Smooth muscle cell (in vitro differentiated cells): Measurements from ENCODE around the gene DCHS1. TPM values are rescaled to one million over a fixed set of nuclear protein-coding genes. Genes with fewer than 3 reads are reported as not detected.

ENCODE experiments used
- DNase-seq: peaks from one replicate; lab custom pipeline; 2025; ENCODE audit not compliant: unreplicated experiment; lab: John Stamatoyannopoulos, UW
- H2AFZ ChIP-seq: fragments of 200-600 bp; sonication (generic); 2 replicates; pipeline ENCODE4 v1.6.0; 2016; ENCODE audit warnings: antibody characterized with exemption, low read depth, mild to moderate bottlenecking
- H3F3A ChIP-seq: fragments of 200-600 bp; sonication (generic); 2 replicates; pipeline ENCODE4 v1.6.0; 2017; ENCODE audit warnings: antibody characterized with exemption, low read depth
- H3K27ac ChIP-seq: fragments of 200-600 bp; sonication (generic); 2 replicates; pipeline ENCODE4 v1.5.1; 2016; ENCODE audit warnings: low read depth, mild to moderate bottlenecking
- H3K27me3 ChIP-seq: fragments of 200-600 bp; sonication (generic); 2 replicates; pipeline ENCODE4 v1.6.1; 2016; ENCODE audit warnings: low read depth, mild to moderate bottlenecking
- H3K36me3 ChIP-seq: fragments of 200-600 bp; sonication (generic); 2 replicates; pipeline ENCODE4 v1.5.1; 2016; ENCODE audit warnings: low read depth
- H3K4me1 ChIP-seq: fragments of 200-600 bp; sonication (generic); 2 replicates; pipeline ENCODE4 v1.5.1; 2016; ENCODE audit warnings: low read depth
- H3K4me2 ChIP-seq: fragments of 200-600 bp; sonication (generic); 2 replicates; pipeline ENCODE4 v1.6.0; 2016; ENCODE audit warnings: mild to moderate bottlenecking
- H3K4me3 ChIP-seq: fragments of 200-600 bp; sonication (generic); 2 replicates; pipeline ENCODE4 v1.5.1; 2016; ENCODE audit warnings: mild to moderate bottlenecking
- H3K79me2 ChIP-seq: fragments of 200-600 bp; sonication (generic); 2 replicates; pipeline ENCODE4 v1.6.0; 2016; ENCODE audit warnings: low read depth, mild to moderate bottlenecking
- H3K9ac ChIP-seq: fragments of 200-600 bp; sonication (generic); 2 replicates; pipeline ENCODE4 v1.6.0; 2016; ENCODE audit warnings: low read depth
- H3K9me3 ChIP-seq: fragments of 200-600 bp; sonication (generic); replicated peaks from 2 replicates; pipeline ENCODE4 v1.5.1; 2016; ENCODE audit warnings: low read depth
- H4K20me1 ChIP-seq: fragments of 200-600 bp; sonication (generic); 2 replicates; pipeline ENCODE4 v1.6.0; 2016; ENCODE audit warnings: low read depth
- CTCF ChIP-seq: fragments of 200-600 bp; sonication (generic); IDR thresholded peaks from 2 replicates; pipeline ENCODE4 v1.5.1; 2017; ENCODE audit warnings: borderline replicate concordance, mild to moderate bottlenecking, antibody characterized with exemption; ENCODE audit not compliant: insufficient read depth, poor library complexity, severe bottlenecking
- WGBS: methylation state at CpG from one replicate; pipeline ENCODE4 v1.1.7; 2016; ENCODE audit warnings: low lambda C conversion rate; 5-methylcytosine and 5-hydroxymethylcytosine counted together
- polyA plus RNA-seq: library from polyadenylated mRNA; unstranded; fragments of >200 nt; fragmentation: Nextera tagmentation; extraction: Ambion mirVana; gene quantifications from 2 replicates; pipeline ENCODE4 v1.2.1, GENCODE V29; 2016
- total RNA-seq: library from RNA; depleted of rRNA; stranded (reverse); fragments of >200 nt; gene quantifications from 2 replicates; pipeline ENCODE4 v1.2.3, GENCODE V29; 2014

The DCHS1 gene
- total and polyA plus RNA-seq, 2 experiments from 2014 or later: 24.5 to 34.2 TPM

DNA sequence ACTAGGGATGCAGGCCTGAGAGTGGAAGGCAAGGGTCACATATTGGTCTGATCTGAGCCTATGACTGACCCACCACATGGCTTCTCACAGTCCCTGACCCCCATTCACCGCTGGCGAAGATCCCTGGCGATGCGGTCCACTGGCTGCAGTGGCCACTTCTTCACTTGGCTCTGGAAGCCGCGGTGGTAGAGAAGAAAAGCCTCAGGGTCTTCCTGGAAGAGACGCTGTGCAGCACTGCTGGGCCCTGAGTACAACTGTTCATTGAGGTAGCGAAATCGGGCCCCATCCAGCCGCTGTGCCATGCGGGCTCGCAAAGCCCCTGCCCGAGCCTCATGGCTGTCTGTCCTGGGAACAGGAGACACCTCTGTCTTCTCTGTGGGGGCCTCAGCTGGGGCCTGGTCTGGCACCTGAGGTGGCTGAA is 54.6 kb downstream of the DCHS1 start:
- Histone ChIP-seq H3K27ac (no peak overlapping the region), H3K36me3 (peaks cover 5% of the 10 kb centered on the region), H3K4me3 (no peak overlapping the region), H2AFZ (no peak overlapping the region), H3K27me3 (no peaks in the 10 kb centered on the region), H3K9ac (no peak overlapping the region), H3K4me2 (no peak overlapping the region), H3F3A (peaks cover 15% of the 10 kb centered on the region), H3K79me2 (peaks cover 67% of the 10 kb centered on the region), H4K20me1 (peaks cover 20% of the 10 kb centered on the region), H3K9me3 (no peaks in the 10 kb centered on the region), H3K4me1 (peaks cover 21% of the 10 kb centered on the region)
- over 99% methylated on average over 13 of the region's 13 CpGs for WGBS
- no peak for TF ChIP-seq CTCF
- no peak for DNase-seq

DNA sequence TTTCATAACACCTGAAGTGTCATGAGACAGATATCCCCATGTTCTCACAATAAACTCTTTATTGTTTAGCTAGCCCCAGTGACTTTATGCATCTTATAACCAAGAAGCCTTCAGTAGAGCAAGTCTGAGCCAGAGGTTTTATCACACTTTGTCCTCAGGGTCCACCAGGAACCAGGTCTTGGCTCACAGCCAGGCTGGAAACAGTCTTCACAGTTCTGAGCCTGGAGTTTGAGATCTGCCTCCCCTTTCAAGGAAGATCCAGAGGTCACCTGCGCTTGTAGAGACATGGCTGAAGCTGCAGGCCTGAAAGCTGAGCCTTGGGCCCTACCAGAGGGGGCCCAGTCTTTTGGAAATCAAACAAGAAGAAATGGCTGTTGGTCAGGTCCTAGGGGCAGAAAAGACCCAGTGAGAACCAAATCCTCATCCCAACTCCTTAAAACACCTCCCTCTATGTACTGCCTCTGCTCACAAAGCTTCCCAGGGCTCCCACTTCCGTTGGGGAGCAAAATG is 55.7 kb downstream of the DCHS1 start:
- Histone ChIP-seq H4K20me1 (peaks cover 20% of the 10 kb centered on the region), H3K36me3 (peaks cover 5% of the 10 kb centered on the region), H3K9me3 (no peaks in the 10 kb centered on the region), H3K27me3 (no peaks in the 10 kb centered on the region), H3K9ac (no peak overlapping the region), H3F3A (peaks cover 6% of the 10 kb centered on the region), H3K4me3 (no peak overlapping the region), H2AFZ (no peak overlapping the region), H3K27ac (no peak overlapping the region), H3K4me2 (no peak overlapping the region), H3K79me2 (peaks cover 56% of the 10 kb centered on the region), H3K4me1 (peaks cover 9% of the 10 kb centered on the region)
- 94% methylated on average over 2 of the region's 2 CpGs for WGBS
- no peak for DNase-seq
- no peak for TF ChIP-seq CTCF

DNA sequence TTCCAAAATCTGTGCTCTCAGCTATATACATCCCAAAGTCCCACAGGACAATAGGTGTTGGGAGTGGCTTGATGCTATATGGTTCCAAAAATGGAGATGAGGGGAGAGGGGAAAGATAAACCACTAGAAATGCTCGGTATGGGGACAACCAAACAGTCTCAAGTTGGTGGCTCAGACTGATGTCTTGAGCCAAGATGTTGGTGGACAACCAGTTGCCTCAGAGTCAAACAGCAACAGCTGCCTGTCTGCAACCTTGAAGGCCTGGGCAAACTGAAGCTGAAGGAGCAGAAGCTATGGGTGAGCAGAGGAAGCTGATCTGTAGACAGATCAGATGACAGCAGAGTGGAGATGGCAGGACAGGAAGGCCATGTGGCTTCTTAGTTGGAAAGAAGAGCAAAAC is 56.2 kb downstream of the DCHS1 start:
- TF ChIP-seq CTCF: no peak
- H3K27ac ChIP-seq: no peak overlapping the region

DNA sequence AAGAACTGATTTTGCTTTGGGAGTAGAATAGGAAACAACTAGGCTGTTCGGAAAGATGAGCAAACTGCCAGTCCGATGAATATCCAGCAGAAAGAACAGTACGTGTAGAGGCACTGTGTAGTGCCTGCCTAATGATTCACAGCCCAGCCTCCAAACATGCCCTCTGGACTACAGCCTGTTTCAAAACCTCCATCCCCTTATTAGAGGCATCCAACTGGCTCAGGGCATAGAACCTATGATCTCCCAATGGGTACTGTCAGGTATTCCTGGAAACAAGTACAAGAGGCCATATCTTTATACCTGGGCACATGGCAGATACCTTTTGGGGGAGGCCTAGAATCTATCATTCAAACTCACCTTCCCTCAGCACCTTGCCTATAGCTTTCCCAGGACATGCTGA is 57.1 kb downstream of the DCHS1 start:
- WGBS: 94% methylated on average over 3 of the region's 3 CpGs
- peaks cover 5% of the 10 kb centered on the region for H3K36me3 ChIP-seq

More for the DNA sequence above, 56.2 kb downstream of the DCHS1 start:
- peaks cover 6% of the 10 kb centered on the region for H3K4me1 ChIP-seq
- no peak overlapping the region for H3K4me3 ChIP-seq
- H2AFZ ChIP-seq: no peak overlapping the region
- H3K9me3 ChIP-seq: no peaks in the 10 kb centered on the region
- H3K9ac ChIP-seq: no peak overlapping the region
- H3K36me3 ChIP-seq: peaks cover 5% of the 10 kb centered on the region
- no peaks in the 10 kb centered on the region for H3K27me3 ChIP-seq
- H3F3A ChIP-seq: peaks cover 1% of the 10 kb centered on the region
- WGBS: 85% methylated on average over 1 of the region's 1 CpG
- no peak for DNase-seq
- peaks cover 18% of the 10 kb centered on the region for H4K20me1 ChIP-seq
- peaks cover 51% of the 10 kb centered on the region for H3K79me2 ChIP-seq
- no peak overlapping the region for H3K4me2 ChIP-seq

More for the DNA sequence above, 57.1 kb downstream of the DCHS1 start:
- Histone ChIP-seq H3K9me3 (no peaks in the 10 kb centered on the region), H3K4me2 (no peak overlapping the region), H3F3A (no peaks in the 10 kb centered on the region), H2AFZ (no peak overlapping the region), H3K79me2 (peaks cover 44% of the 10 kb centered on the region), H3K9ac (no peak overlapping the region), H3K27me3 (no peaks in the 10 kb centered on the region), H3K4me3 (no peak overlapping the region), H3K4me1 (peaks cover 6% of the 10 kb centered on the region), H4K20me1 (peaks cover 17% of the 10 kb centered on the region), H3K27ac (no peak overlapping the region)
- no peak for TF ChIP-seq CTCF
- no peak for DNase-seq
